ENCODE results near the gene IKZF3. TPM values are rescaled to one million over a fixed set of nuclear protein-coding genes. Genes with fewer than 3 reads are reported as not detected.

Gene IKZF3
- total and polyA plus RNA-seq, 2 donors from 2014 or later: 0.09 to 10.2 TPM

DNA sequence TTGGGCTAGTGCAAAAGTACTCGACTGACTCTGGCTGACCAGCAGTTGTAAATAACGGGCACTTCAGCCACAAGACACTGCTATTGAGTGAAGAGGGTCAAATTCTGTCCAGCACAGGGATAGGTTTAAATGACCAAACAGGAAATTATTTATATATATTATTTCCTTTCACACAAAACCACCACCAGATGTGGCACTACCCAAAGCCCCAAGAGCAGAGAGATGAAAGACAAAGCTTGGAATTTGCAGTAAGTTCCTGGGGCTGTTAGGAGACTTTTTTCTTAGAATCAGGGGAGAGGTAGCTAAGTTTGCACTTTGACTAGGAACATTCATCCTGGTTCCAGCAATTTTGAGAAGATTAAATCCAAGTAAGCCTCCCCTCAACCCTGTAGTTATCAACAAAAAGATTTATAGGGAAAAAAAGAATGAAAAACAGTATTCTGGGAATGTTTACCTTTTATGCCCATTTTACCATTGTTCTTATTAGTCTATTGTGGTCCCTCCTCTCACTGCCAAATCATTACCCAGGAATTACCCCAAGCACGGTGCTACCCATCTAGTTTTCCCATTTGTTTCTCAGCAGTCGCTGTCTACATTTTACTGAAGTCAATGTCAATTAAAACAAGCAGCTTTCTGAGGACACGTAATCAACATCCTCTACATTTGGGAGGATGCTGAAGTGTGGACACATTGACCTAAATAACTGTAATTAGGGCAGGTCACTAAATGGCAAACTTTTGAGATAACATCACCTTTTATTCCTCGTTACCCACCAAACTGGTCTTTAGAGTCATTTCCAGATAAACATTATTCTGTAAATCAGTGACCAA, 82.9 kb downstream of the IKZF3 start:
- FAIRE-seq: no peak

DNA sequence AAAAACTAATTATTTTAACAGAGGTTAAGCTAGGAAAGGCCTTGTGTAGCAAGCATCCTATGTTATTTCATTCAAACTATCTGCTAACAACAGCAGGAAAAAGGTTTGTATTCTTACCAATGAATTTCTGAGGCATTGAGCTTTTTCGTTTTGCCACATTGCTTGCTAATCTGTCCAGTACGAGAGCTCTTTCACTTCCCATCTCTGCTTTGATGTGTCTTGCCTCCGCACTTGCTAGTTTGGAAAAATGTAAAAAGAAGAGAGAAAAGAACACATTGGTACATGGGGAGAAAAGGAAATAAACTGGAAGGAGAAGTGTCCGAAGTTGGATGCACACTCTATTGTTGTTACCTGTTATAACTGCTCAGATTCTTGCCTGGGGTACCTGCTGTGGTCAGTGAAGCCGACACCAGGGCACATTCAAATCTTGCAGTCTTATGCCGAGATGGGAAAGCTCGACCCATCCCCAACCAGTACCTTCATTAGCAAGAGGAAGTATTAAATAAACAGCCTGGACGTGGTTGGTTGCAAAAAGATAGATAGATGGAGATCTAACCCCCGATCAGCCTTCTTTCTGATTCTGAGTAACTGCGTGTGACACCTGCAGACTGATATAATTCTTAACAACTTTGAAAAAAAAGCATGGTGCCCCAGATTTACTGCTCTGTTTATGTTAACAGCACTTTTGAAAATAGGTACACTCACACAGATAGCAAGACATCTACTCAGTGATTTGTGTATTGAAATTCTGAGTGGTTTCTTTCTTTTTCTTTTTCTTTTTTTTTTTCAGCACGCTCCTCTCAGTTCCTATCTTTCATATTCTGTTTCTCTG, 86.4 kb downstream of the IKZF3 start:
- H3K9ac ChIP-seq (ENCODE audit: low read length in 3 of 3): no peak overlapping the region
- H3K4me3 ChIP-seq (ENCODE audit: low read length in 3 of 3): no peak overlapping the region
- H3K27ac ChIP-seq (ENCODE audit: low read depth in 2 of 2, low read length in 2 of 2): no peak overlapping the region
- H3K36me3 ChIP-seq (ENCODE audit: control insufficient read depth in 2 of 3, insufficient read depth in 3 of 3, low read length in 3 of 3): no peaks in the 10 kb centered on the region
- TF ChIP-seq, protein P1, sequence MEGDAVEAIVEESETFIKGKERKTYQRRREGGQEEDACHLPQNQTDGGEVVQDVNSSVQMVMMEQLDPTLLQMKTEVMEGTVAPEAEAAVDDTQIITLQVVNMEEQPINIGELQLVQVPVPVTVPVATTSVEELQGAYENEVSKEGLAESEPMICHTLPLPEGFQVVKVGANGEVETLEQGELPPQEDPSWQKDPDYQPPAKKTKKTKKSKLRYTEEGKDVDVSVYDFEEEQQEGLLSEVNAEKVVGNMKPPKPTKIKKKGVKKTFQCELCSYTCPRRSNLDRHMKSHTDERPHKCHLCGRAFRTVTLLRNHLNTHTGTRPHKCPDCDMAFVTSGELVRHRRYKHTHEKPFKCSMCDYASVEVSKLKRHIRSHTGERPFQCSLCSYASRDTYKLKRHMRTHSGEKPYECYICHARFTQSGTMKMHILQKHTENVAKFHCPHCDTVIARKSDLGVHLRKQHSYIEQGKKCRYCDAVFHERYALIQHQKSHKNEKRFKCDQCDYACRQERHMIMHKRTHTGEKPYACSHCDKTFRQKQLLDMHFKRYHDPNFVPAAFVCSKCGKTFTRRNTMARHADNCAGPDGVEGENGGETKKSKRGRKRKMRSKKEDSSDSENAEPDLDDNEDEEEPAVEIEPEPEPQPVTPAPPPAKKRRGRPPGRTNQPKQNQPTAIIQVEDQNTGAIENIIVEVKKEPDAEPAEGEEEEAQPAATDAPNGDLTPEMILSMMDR (IDR thresholded peaks at IDR 0.05; ENCODE audit: borderline replicate concordance, extremely low read depth, insufficient read depth): no peak
- DNase-seq (no peak), FAIRE-seq (no peak)
- H3K27me3 ChIP-seq (ENCODE audit: control insufficient read depth, insufficient read depth, low read length): no peaks in the 10 kb centered on the region
- no peaks in the 10 kb centered on the region for H3K4me1 ChIP-seq (ENCODE audit: control insufficient read depth in 2 of 3, insufficient read depth in 2 of 3, low read depth in 1 of 3, low read length in 3 of 3)
- intact Hi-C loops (cut with DNase I): no loop called here
- H3K9me3 ChIP-seq (ENCODE audit: control insufficient read depth in 2 of 3, insufficient read depth in 1 of 3, low read length in 3 of 3): no peaks in the 10 kb centered on the region

More for the DNA sequence above, 82.9 kb downstream of the IKZF3 start:
- Histone ChIP-seq H3K27me3 (ENCODE audit: control insufficient read depth, insufficient read depth, low read length) (no peaks in the 10 kb centered on the region), H3K9ac (ENCODE audit: low read length in 3 of 3) (no peak overlapping the region), H3K4me3 (ENCODE audit: low read length in 3 of 3) (no peak overlapping the region), H3K36me3 (ENCODE audit: control insufficient read depth in 2 of 3, insufficient read depth in 3 of 3, low read length in 3 of 3) (no peaks in the 10 kb centered on the region), H3K4me1 (ENCODE audit: control insufficient read depth in 2 of 3, insufficient read depth in 2 of 3, low read depth in 1 of 3, low read length in 3 of 3) (no peaks in the 10 kb centered on the region), H3K9me3 (ENCODE audit: control insufficient read depth in 2 of 3, insufficient read depth in 1 of 3, low read length in 3 of 3) (no peaks in the 10 kb centered on the region), H3K27ac (ENCODE audit: low read depth in 2 of 2, low read length in 2 of 2) (no peak overlapping the region)
- TF ChIP-seq, protein P1 (IDR thresholded peaks at IDR 0.05; ENCODE audit: borderline replicate concordance, extremely low read depth, insufficient read depth): no peak
- DNase-seq: no peak
- intact Hi-C loops (cut with DNase I): no loop called here

DNA sequence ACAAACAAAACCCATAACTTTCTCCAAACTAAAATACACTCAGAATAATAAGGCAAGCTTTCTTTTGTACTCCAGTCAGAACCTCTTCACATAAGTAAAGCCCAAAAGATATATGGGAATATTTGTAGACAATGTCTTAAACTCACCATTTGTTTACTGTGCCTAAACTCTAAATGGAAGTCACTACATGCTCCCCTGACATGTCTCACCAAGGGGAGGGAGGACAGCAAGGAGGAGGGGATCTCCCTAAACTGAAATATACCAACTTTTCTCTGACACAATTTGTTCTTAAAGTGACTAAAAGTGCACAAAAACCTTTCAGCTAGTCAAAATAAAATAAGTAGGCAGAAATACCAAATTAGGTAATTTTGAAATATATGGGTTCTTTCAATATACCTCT, 87.9 kb downstream of the IKZF3 start:
- H3K9ac ChIP-seq (ENCODE audit: low read length in 3 of 3): no peak overlapping the region
- H3K4me1 ChIP-seq (ENCODE audit: control insufficient read depth in 2 of 3, insufficient read depth in 2 of 3, low read depth in 1 of 3, low read length in 3 of 3): no peaks in the 10 kb centered on the region
- TF ChIP-seq, protein P1 (IDR thresholded peaks at IDR 0.05; ENCODE audit: borderline replicate concordance, extremely low read depth, insufficient read depth): no peak
- H3K27ac ChIP-seq (ENCODE audit: low read depth in 2 of 2, low read length in 2 of 2): no peak overlapping the region
- no peak for FAIRE-seq
- H3K27me3 ChIP-seq (ENCODE audit: control insufficient read depth, insufficient read depth, low read length): no peaks in the 10 kb centered on the region
- H3K36me3 ChIP-seq (ENCODE audit: control insufficient read depth in 2 of 3, insufficient read depth in 3 of 3, low read length in 3 of 3): no peaks in the 10 kb centered on the region
- no peak overlapping the region for H3K4me3 ChIP-seq (ENCODE audit: low read length in 3 of 3)
- intact Hi-C loops (cut with DNase I): no loop called here
- H3K9me3 ChIP-seq (ENCODE audit: control insufficient read depth in 2 of 3, insufficient read depth in 1 of 3, low read length in 3 of 3): no peaks in the 10 kb centered on the region
- no peak for DNase-seq

All from kidney (tissue), 14 donors.